Peyer's patch (tissue), 4 donors: ENCODE data around the gene AP2A1.

Experiments used
- POLR2A ChIP-seq, 2 donors: fragments of 450-650 bp; IDR thresholded peaks; one replicate each; pipeline ENCODE4 v1.5.1; 2017; ENCODE audit warnings: antibody characterized with exemption in 2 of 2, mild to moderate bottlenecking in 2 of 2, moderate library complexity in 2 of 2
- TF ChIP-seq, protein P1 (sequence below), 6 experiments: fragments of 450-650 bp in 4 of 6; fragments of 200-600 bp in 2 of 6; sonication (generic) in 1 of 6; IDR thresholded peaks; one replicate each; pipeline ENCODE4 v1.5.1; 2017 to 2019; ENCODE audit warnings: antibody characterized with exemption in 6 of 6, mild to moderate bottlenecking in 3 of 6, moderate library complexity in 1 of 6

DNA sequence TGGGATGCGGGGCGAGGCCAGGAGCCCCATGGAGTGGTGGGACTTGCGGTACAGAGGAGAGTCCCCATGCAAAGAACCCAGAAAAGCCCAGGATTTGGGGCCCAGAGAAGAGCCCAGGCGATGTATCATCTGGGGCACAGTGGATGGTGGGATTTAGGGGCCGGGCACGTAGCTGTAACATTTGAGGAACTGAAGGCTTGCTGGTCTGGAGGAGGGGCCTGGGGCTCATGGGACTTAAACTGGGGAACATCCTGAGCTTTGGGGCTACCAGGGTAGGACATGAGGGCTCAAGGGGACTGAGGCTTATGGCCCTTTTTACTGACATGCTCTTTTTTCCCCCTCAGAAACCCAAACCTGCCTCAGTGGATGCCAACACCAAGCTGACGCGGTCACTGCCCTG lies 64.8 kb downstream of the AP2A1 start:
- TF ChIP-seq POLR2A (IDR thresholded peaks at IDR 0.05) = no peak
- TF ChIP-seq, protein P1, sequence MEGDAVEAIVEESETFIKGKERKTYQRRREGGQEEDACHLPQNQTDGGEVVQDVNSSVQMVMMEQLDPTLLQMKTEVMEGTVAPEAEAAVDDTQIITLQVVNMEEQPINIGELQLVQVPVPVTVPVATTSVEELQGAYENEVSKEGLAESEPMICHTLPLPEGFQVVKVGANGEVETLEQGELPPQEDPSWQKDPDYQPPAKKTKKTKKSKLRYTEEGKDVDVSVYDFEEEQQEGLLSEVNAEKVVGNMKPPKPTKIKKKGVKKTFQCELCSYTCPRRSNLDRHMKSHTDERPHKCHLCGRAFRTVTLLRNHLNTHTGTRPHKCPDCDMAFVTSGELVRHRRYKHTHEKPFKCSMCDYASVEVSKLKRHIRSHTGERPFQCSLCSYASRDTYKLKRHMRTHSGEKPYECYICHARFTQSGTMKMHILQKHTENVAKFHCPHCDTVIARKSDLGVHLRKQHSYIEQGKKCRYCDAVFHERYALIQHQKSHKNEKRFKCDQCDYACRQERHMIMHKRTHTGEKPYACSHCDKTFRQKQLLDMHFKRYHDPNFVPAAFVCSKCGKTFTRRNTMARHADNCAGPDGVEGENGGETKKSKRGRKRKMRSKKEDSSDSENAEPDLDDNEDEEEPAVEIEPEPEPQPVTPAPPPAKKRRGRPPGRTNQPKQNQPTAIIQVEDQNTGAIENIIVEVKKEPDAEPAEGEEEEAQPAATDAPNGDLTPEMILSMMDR (IDR thresholded peaks at IDR 0.05) = no peak
